OCI-LY7 (cell line): Measurements from ENCODE around the gene TNS3.

ENCODE experiments used
- CTCF ChIP-seq: fragments of 200-600 bp; sonication (generic); conservative IDR thresholded peaks from 2 replicates; pipeline ENCODE4 v1.5.1; 2014; ENCODE audit warnings: mild to moderate bottlenecking, antibody characterized with exemption, low read length, moderate library complexity, mixed read lengths
- EZH2phosphoT487 ChIP-seq: fragments of 200-600 bp; sonication (generic); IDR thresholded peaks from 2 replicates; pipeline ENCODE4 v1.6.1; 2018; ENCODE audit warnings: low read depth, borderline replicate concordance, mild to moderate bottlenecking, mixed run types, antibody characterized with exemption, low read length, moderate library complexity, mixed read lengths

- TF ChIP-seq CTCF (no peak), EZH2phosphoT487 (no peak)
Observed at GRCh38 chr7:47325337-47325736, 256.6 kb downstream of the TNS3 start.
